HUDEP-2 (cell line): ENCODE measurements around the gene VWA7.
"Not testable (repeated sequence)": the region's sequence is repeated elsewhere in the genome, so short reads cannot be mapped to it uniquely, and the experiment has no call there.

Source experiments
- DNase-seq, 76 experiments: peaks; one replicate each; lab custom pipeline; 2025; ENCODE audit not compliant: unreplicated experiment in 76 of 76; lab: John Stamatoyannopoulos, UW

Gene VWA7

GRCh38 chr6:31776989-31777666, at the start of gene VWA7:
Gene VWA7 (minus strand): TSS chr6:31777328. CDS start chr6:31776779, 549 bp downstream.
- peak in 73 of 76 experiments; percentile 68 to 98 (median 89) for DNase-seq

DNA sequence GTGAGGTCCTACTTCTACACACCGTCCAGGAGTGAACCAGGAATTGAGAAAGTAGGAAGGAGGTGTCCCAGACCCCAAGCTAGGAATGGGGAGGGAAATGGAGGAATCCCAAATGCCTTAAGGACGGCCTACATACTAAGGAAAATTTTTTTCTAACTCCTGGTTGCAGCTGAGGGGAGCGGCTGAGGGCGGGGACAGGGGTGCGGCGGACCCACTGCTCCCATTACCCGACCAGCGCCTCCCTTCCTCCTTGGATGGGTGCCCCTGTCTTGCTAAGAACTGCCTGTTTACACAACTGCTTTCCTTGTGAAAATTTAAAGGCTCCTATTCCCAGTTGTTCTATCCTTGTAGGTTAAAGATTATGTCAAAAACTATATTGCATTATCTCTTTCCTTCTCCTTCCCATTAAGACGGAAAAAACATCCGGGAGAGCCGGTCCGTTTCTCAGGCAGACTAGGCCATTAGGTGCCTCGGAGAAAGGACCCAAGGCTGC, 49.7 kb upstream of the VWA7 start:
- DNase-seq: peak in 64 of 76 experiments; percentile 68 to 97 (median 84)

GRCh38 chr6:31825553-31825952, 48.4 kb upstream of the VWA7 start:
- no peak for DNase-seq

- not testable (repeated sequence) for DNase-seq
Observed at GRCh38 chr6:31823592-31824196, 46.6 kb upstream of the VWA7 start.

- DNase-seq: peak in 74 of 76 experiments; percentile 61 to 96 (median 87)
Observed at GRCh38 chr6:31822036-31822821, 45.1 kb upstream of the VWA7 start.

- peak in 51 of 76 experiments; percentile 40 to 81 (median 67) for DNase-seq
Observed at GRCh38 chr6:31821301-31822035, 44.3 kb upstream of the VWA7 start.

DNA sequence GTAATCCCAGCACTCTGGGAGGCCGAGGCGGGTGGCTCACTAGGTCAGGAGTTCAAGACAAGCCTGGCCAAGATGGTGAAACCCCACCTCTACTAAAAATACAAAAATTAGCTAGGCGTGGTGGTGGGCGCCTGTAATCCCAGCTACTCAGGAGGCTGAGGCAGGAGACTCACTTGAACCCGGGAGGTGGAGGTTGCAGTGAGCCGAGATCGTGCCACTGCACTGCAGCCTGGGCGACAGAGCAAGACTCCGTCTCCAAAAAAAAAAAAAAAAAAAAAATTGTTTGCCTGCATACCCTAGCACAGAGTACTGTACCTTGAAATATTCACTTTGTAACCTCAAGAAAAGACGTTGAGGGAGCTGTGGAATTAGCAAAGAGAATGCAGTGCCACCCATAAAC, 43.3 kb upstream of the VWA7 start:
- DNase-seq: not testable (repeated sequence)

GRCh38 chr6:31819871-31820299, 42.8 kb upstream of the VWA7 start:
- no peak for DNase-seq

DNA sequence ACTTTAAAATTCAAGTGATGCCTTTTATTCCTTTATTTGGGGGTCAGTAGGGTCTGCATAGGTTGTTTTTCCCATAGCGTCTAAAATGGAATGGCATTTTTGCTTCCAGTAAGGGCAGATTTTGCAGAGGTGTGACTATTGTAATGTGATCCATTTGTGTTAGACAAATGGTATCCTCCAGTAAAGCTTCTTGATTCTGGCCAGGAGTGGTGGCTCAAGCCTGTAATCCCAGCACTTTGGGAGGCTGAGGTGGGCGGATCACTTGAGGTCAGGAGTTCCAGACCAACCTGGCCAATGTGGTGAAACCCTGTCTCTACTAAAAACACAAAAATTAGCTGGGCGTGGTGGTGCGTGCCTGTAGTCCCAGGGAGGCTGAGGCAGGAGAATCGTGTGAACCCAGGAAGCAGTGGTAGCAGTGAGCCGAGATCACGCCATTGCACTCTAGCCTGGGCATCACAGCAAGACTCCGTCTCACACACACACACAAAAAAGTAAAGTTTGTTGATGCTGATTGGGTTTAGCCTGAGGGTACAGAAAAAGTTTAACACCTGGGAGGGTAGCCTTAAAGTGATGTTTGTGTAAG, 40.9 kb upstream of the VWA7 start:
- DNase-seq: not testable (repeated sequence)

- DNase-seq: not testable (repeated sequence)
Observed at GRCh38 chr6:31817133-31817928, 40.2 kb upstream of the VWA7 start.

GRCh38 chr6:31815025-31815838, 38.1 kb upstream of the VWA7 start, which contains the start of the genes HSPA1A and HSPA1L:
Gene HSPA1A (plus strand): TSS chr6:31815543. CDS start chr6:31815757, 214 bp downstream.
Gene HSPA1L (minus strand): TSS chr6:31815283. CDS start chr6:31811972, 3,311 bp downstream.
- DNase-seq: peak in 63 of 76 experiments; percentile 37 to 92 (median 82)

GRCh38 chr6:31814677-31815024, 37.5 kb upstream of the VWA7 start:
- peak in 70 of 76 experiments; percentile 36 to 89 (median 73) for DNase-seq

DNA sequence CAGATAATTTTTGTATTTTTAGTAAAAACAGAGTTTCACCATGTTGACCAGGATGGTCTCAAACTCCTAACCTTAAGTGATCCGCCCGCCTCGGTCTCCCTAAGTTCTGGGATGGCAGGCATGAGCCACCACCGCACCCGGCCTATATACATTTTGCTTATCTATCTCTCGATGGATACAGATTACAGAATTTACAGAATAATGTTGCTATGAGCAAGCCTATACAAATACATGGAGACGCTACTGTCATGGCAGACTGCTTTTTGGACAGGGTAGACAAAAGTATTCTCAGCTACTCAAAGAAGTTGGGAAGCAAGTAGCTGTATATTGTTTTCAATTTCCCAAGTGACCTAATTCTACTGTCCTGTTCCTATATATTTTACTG, 36.3 kb upstream of the VWA7 start:
- no peak for DNase-seq

GRCh38 chr6:31811645-31812044, 34.5 kb upstream of the VWA7 start:
- DNase-seq: no peak

DNA sequence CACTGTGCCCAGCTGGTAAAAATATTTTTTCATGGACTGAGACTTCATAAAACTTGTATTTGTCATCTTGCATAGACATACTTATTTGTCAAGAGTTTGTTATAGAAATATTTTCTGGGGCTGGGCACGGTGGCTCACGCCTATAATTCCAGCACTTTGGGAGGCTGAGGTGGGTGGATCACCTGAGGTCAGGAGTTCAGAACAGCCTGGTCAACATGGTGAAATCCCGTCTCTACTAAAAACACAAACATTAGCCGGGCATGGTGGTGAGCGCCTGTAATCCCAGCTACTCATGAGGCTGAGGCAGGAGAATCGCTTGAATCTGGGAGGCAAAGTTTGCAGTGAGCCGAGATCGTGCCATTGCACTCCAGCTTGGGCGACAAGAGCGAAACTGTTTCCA, 31.5 kb upstream of the VWA7 start:
- DNase-seq: not testable (repeated sequence)

- peak in 73 of 76 experiments; percentile 84 to 99 (median 97) for DNase-seq
Observed at GRCh38 chr6:31806470-31807272, 29.5 kb upstream of the VWA7 start, which contains the start of gene LSM2. Gene LSM2 (minus strand): TSS chr6:31806966. CDS start chr6:31806757, 209 bp downstream.

- DNase-seq: peak in 2 of 76 experiments; percentile 37 to 40
Observed at GRCh38 chr6:31805939-31806469, 28.9 kb upstream of the VWA7 start.
